ENCODE data around the gene NFE2L3.
"Not testable (repeated sequence)": the region's sequence is repeated elsewhere in the genome, so short reads cannot be mapped to it uniquely, and the experiment has no call there.

NFE2L3 gene

DNA sequence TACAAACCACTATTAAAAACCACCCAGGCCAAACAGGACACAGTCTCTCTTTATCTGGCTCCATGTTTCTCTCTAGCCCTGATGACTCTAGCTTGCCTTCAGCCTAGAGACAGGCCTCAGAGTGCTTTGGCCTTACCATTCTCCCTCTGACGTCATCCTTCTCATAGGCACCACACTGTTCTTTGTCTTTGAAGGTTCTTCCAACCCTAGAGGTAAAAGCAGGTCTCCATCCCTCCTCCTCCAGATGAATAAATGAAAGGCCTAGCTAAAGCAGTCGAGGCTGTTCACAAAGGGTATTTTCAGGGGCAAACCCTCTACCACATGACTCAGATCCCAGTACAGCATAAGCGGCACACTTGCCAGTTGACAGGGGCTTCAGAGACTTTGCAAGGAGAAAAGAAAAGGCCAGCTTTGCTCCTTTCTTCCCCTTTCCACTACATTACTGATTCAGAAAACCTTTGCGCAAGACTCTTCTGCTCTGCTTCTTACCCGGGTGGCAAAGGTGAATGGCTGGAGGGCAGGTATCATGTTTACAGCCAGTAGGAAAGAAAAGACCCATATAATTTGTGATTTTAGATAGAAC lies 14.8 kb downstream of the NFE2L3 start:
- TF ChIP-seq, protein P1, sequence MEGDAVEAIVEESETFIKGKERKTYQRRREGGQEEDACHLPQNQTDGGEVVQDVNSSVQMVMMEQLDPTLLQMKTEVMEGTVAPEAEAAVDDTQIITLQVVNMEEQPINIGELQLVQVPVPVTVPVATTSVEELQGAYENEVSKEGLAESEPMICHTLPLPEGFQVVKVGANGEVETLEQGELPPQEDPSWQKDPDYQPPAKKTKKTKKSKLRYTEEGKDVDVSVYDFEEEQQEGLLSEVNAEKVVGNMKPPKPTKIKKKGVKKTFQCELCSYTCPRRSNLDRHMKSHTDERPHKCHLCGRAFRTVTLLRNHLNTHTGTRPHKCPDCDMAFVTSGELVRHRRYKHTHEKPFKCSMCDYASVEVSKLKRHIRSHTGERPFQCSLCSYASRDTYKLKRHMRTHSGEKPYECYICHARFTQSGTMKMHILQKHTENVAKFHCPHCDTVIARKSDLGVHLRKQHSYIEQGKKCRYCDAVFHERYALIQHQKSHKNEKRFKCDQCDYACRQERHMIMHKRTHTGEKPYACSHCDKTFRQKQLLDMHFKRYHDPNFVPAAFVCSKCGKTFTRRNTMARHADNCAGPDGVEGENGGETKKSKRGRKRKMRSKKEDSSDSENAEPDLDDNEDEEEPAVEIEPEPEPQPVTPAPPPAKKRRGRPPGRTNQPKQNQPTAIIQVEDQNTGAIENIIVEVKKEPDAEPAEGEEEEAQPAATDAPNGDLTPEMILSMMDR (IDR thresholded peaks at IDR 0.05; ENCODE audit: low read depth, low read length): no peak
- no peak overlapping the region for H3K4me3 ChIP-seq (ENCODE audit: low read depth, low read length)

DNA sequence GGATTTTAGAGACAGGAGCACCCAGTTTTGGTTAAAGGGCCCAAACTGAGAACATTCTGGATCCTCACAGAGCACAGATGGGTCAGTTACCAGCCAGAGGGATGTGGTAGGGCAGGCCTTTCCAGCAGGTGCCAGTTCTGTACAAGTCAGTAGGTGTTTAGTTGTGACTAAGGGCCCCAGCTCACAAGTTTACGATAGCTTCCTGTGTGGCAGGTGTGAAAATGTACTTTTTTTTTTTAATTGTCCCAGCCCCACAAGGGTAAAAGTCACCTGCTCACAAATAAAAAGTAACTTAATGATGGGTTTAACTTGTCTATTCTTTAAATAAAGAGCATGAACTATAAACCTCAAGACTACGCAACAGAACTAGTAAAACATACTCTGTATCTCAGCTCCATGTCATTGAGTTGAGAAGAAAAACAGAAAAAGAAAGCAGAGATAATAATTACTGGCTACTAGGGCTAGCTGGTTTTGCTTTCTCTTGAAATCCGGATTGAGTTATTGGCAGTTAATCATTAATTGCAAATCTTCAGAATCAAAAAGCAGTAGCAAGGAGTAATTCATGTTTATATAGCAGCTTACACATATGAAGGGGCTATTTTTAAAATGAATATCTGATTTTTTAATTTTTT lies 15.4 kb downstream of the NFE2L3 start:
- no peak overlapping the region for H3K4me3 ChIP-seq (ENCODE audit: low read depth, low read length)
- TF ChIP-seq, protein P1 (IDR thresholded peaks at IDR 0.05; ENCODE audit: low read depth, low read length): no peak

DNA sequence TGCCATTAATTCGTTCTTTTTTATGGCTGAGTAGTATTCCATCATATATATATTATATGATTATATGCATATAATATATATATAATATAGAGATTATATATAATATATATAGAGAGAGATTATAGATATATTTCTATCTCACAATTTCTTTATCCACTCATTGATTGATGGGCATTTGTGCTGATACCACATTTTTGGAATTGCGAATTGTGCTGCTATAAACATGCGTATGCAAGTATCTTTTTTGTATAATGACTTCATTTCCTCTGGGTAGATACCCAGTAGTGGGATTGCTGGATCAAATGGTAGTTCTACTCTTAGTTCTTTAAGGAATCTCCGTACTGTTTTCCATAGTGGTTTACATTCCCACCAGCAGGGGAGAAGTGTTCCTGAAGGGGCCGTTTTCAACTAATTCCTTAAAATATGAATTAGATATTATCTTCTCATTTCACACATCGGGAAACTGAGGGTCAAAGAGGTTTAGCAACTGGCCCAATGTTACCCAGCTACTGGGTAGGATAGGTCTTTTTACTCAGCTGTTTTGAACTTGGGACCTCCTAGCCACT lies 16.5 kb downstream of the NFE2L3 start:
- TF ChIP-seq, protein P1 (IDR thresholded peaks at IDR 0.05; ENCODE audit: low read depth, low read length): no peak
- no peak overlapping the region for H3K4me3 ChIP-seq (ENCODE audit: low read depth, low read length)

DNA sequence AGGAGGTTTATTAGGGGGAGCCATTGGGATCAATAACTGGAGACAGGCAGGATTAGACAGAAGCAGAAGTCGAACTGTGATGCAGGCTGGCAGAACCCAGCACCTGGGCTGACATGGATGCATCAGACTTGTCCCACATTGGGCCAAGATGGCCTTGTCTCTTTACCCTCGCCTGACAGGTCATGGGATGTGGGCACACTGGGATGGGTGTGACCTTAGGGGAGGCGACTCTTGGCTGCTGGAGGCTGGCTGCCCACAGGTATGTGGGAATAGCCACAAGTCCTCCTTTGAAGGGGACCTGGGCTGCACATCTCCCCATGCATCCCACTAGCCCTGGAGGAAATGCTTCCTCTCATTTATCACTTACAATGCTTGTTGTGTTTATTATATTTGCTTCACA lies 17.3 kb downstream of the NFE2L3 start:
- no peak overlapping the region for H3K4me3 ChIP-seq (ENCODE audit: low read depth, low read length)
- TF ChIP-seq, protein P1 (IDR thresholded peaks at IDR 0.05; ENCODE audit: low read depth, low read length): no peak

DNA sequence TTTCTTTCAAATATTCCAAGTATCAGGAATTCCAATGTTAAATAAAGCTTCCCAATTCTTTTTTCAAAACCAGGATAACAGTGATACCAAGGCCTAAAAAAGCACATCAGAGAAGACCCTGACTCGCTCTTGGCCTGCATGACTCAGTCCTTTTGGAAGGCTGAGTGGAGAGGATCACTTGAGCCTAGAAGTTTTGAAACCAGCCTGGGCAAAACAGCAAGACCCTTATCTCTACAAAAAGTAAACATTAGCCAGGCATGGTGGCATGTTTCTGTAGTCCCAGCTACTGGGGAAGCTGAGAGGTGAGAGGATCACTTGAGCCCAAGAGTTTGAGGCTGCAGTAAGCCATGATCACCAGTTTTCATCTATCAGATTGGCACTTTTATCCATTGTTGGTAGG lies 18.7 kb downstream of the NFE2L3 start:
- no peak overlapping the region for H3K4me3 ChIP-seq (ENCODE audit: low read depth, low read length)
- TF ChIP-seq, protein P1 (IDR thresholded peaks at IDR 0.05; ENCODE audit: low read depth, low read length): no peak

DNA sequence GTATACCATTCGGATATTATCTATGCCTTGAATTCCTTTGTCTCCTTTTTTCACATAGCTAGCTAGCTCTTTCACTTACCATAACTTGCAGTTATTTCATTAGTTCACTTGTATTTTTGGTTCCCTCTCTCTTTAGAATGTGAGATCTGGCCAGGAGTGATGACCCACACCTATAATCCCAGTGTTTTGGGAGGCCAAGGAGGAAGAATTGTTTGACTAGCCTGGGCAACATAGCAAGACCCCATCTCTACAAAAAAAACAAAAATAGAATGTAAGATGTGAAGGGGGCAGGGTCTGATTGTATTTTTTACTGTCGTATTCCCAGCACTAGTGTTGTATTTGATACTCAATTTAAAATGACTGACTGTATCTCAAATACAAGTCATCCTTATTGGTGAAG lies 19.6 kb downstream of the NFE2L3 start:
- TF ChIP-seq, protein P1 (IDR thresholded peaks at IDR 0.05; ENCODE audit: low read depth, low read length): no peak

DNA sequence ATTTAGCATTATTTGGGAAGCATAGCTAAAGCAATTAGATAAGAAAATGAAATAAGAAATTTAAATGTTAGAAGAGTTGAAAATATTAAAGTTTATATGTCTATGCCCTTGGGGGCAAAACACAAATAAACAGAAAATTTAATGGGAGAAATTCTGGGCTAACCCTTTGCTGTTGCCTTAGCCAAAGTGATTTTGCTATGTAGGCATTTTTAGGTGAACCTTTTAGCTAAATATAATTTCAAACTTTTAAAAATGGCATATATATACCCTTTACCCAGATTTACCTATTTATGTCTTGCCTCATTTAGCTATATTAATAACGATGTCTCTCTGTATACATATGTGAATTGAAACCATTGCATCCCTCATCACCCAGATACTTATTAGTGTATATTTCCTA lies 20.1 kb downstream of the NFE2L3 start:
- TF ChIP-seq, protein P1 (IDR thresholded peaks at IDR 0.05; ENCODE audit: low read depth, low read length): no peak
- H3K4me3 ChIP-seq (ENCODE audit: low read depth, low read length): no peak overlapping the region

More for the DNA sequence above, 19.6 kb downstream of the NFE2L3 start:
- H3K4me3 ChIP-seq (ENCODE audit: low read depth, low read length): no peak overlapping the region

DNA sequence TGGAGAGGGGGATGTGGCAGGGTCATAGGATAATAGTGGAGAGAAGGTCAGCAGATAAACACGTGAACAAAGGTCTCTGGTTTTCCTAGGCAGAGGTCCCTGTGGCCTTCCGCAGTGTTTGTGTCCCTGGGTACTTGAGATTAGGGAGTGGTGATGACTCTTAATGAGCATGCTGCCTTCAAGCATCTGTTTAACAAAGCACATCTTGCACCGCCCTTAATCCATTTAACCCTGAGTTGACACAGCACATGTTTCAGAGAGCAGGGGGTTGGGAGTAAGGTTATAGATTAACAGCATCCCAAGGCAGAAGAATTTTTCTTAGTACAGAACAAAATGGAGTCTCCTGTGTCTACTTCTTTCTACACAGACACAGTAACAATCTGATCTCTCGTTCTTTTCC lies 23.9 kb downstream of the NFE2L3 start:
- not testable (repeated sequence) for H3K4me3 ChIP-seq (ENCODE audit: low read depth, low read length)

DNA sequence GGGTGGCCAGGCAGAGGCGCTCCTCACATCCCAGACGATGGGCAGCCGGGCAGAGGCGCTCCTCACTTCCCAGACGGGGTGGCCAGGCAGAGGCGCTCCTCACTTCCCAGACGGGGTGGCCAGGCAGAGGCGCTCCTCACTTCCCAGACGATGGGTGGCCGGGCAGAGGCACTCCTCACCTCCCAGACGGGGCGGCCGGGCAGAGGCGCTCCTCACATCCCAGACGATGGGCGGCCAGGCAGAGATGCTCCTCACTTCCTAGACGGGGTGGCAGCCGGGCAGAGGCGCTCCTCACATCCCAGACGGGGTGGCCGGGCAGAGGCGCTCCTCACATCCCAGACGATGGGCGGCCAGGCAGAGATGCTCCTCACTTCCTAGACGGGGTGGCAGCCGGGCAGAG lies 24.7 kb downstream of the NFE2L3 start:
- H3K4me3 ChIP-seq (ENCODE audit: low read depth, low read length): not testable (repeated sequence)

DNA sequence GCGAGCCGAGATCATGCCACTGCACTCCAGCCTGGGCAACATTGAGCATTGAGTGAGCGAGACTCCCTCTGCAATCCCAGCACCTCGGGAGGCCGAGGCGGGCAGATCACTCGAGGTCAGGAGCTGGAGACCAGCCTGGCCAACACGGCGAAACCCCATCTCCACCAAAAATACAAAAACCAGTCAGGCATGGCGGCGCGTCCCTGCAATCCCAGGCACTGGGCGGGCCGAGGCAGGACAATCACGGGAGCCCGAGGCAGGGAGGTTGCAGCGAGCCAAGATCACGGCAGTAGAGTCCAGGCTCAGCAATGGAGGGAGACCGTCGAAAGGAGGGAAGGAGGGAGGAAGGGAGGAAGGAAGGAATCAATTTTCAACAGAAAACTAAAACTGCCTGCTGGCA lies 25.3 kb downstream of the NFE2L3 start:
- not testable (repeated sequence) for H3K4me3 ChIP-seq (ENCODE audit: low read depth, low read length)
